Skeletal muscle satellite cell (primary cell): ENCODE measurements around the gene LRIT2.

Source experiments
- H3K27me3 ChIP-seq: 2 replicates; pipeline ENCODE4 v1.7.0; 2013; ENCODE audit warnings: low read length; ENCODE audit not compliant: control insufficient read depth, insufficient read depth
- H3K36me3 ChIP-seq: 2 replicates; pipeline ENCODE4 v1.7.0; 2013; ENCODE audit warnings: mild to moderate bottlenecking, control low read depth, low read length; ENCODE audit not compliant: insufficient read depth
- H3K4me1 ChIP-seq: 2 replicates; pipeline ENCODE4 v1.7.0; 2013; ENCODE audit warnings: low read length; ENCODE audit not compliant: control insufficient read depth, insufficient read depth
- H3K4me2 ChIP-seq: 2 replicates; pipeline ENCODE4 v1.7.0; 2013; ENCODE audit warnings: mild to moderate bottlenecking, low read length
- H3K4me3 ChIP-seq: 2 replicates; pipeline ENCODE4 v1.7.0; 2013; ENCODE audit warnings: low read length
- H3K9ac ChIP-seq: 2 replicates; pipeline ENCODE4 v1.7.0; 2013; ENCODE audit warnings: mild to moderate bottlenecking, low read depth, low read length, moderate library complexity
- H3K9me3 ChIP-seq: replicated peaks from 2 replicates; pipeline ENCODE4 v1.7.0; 2013; ENCODE audit warnings: mild to moderate bottlenecking, control low read depth, low read length

LRIT2 gene

DNA sequence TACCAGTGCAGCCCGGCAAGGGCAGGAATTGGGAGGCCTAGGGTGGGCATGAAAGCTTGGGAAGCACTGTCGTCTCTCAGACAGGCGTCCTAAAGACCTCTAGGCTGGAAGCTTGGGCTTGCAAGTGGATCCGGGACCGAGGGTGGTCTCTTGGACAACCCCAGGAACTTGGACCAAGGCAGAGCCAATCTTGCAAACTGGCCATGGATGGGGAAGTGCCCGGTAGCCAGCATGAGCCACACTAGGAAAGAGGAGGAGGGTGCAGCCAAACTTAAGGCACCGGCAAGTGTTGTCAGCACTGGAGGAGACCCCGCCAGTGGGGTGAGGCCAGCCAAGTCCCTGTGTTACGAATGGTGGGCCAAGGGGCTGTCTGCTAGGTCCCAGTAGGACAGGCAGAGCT, 8.5 kb downstream of the LRIT2 start:
- no peak overlapping the region for H3K4me3 ChIP-seq
- no peaks in the 10 kb centered on the region for H3K4me1 ChIP-seq
- H3K9ac ChIP-seq: no peak overlapping the region
- no peaks in the 10 kb centered on the region for H3K36me3 ChIP-seq
- no peak overlapping the region for H3K4me2 ChIP-seq
- H3K9me3 ChIP-seq: no peaks in the 10 kb centered on the region
- no peaks in the 10 kb centered on the region for H3K27me3 ChIP-seq

DNA sequence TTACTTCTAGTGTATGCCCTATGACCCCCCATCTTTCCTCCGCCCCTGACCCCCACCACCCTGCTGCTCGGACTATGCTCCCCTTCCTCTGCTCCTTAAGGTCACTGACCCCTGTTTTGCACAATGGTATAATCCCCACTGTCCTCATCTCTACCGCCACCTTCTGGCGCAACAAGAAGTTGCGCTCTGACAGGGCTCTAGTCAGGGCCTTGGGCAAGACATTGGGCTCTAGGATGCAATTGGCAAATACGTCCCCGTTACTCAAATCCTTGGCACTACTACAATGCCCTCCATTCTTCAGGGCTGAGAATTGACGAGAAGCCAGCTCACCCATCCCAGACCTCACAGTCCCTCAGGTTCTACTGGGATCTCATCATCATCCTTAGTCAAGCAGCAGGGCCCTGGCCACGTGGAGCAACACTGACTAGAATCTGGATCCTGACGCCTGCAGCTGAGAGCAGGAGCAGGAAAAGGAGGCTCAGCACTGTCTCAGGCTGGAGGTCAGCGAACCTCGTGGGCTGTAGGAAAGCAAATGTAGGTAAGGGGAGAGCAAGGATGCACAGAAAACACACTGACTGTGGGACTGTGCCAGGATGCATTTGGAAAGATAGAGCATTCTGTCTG, 10.6 kb downstream of the LRIT2 start:
- Histone ChIP-seq H3K4me3 (no peak overlapping the region), H3K4me1 (no peaks in the 10 kb centered on the region), H3K36me3 (no peaks in the 10 kb centered on the region), H3K9me3 (no peaks in the 10 kb centered on the region), H3K27me3 (no peaks in the 10 kb centered on the region), H3K4me2 (no peak overlapping the region), H3K9ac (no peak overlapping the region)

DNA sequence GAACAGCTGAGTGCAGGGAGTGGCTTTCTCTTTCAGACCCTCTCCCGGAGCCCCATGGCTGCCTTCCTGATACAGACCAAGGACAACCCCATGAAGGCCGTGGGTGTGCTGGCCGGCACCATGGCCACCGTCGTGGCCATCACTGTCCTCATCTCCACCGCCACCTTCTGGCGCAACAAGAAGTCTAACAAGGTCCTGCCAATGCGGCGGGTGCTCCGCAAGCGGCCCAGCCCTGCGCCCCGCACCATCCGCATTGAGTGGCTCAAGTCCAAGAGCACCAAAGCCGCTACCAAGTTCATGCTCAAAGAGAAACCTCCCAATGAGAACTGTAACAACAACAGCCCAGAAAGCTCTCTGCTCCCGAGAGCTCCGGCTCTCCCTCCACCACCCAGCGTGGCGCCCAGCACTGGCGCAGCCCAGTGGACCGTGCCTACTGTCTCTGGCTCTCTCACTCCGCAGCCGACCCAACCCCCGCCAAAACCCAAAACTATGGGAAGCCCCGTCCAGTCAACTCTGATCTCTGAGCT, 11.2 kb downstream of the LRIT2 start:
- no peaks in the 10 kb centered on the region for H3K27me3 ChIP-seq
- no peaks in the 10 kb centered on the region for H3K36me3 ChIP-seq
- H3K9me3 ChIP-seq: no peaks in the 10 kb centered on the region
- H3K4me2 ChIP-seq: no peak overlapping the region
- H3K4me3 ChIP-seq: no peak overlapping the region
- no peak overlapping the region for H3K9ac ChIP-seq
- H3K4me1 ChIP-seq: no peaks in the 10 kb centered on the region

DNA sequence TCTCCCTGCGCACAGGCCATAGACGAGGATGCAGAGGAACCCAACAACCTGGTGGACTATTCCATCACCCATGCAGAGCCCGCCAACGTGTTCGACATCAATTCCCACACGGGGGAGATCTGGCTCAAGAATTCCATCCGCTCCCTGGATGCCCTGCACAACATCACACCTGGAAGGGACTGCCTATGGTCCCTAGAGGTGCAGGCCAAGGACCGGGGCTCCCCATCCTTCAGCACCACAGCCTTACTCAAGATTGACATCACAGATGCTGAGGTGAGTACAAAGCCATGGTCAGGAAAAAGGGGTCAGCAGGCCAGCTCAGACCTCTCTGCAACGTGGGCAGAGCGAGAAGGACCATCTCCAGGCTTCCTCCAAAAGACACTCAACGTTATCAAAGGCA, 12.3 kb downstream of the LRIT2 start:
- no peaks in the 10 kb centered on the region for H3K27me3 ChIP-seq
- H3K36me3 ChIP-seq: no peaks in the 10 kb centered on the region
- H3K4me2 ChIP-seq: no peak overlapping the region
- no peaks in the 10 kb centered on the region for H3K9me3 ChIP-seq
- H3K9ac ChIP-seq: no peak overlapping the region
- no peak overlapping the region for H3K4me3 ChIP-seq
- H3K4me1 ChIP-seq: no peaks in the 10 kb centered on the region

DNA sequence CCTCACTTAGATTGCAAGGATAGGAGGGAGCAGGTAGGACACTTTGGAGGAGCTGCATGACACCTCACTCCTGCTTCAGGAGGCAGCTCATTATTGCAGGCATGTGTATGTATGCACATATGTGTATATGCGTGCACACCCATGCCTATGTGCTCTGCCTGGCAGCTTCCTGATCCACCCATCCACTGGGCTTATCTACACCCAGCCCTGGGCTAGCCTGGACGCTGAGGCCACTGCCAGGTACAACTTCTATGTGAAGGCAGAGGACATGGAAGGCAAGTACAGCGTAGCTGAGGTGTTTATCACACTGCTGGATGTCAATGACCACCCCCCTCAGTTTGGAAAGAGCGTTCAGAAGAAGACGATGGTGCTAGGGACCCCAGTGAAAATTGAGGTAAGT, 13.3 kb downstream of the LRIT2 start:
- no peak overlapping the region for H3K9ac ChIP-seq
- no peaks in the 10 kb centered on the region for H3K36me3 ChIP-seq
- H3K4me1 ChIP-seq: no peaks in the 10 kb centered on the region

DNA sequence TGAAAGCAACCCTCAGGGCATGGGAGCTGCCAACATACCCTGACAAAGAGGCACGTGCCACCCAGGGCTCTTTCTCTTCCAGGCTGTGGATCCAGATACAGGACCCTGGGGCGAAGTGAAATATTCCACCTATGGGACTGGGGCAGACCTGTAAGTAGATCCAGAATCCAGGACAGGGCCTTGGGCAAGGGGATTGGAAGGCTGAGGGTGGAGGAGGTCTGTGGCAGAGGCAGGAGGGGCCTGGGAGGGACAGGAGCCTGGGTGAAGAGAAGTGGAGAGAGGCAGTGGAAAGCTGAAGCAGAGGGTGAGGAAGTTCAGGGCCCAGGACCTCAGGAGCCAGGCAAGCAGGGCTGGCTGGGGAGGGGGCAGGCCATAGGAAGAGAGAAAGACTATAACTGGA, 13.8 kb downstream of the LRIT2 start:
- H3K27me3 ChIP-seq: peaks cover 12% of the 10 kb centered on the region
- H3K4me2 ChIP-seq: no peak overlapping the region
- no peaks in the 10 kb centered on the region for H3K4me1 ChIP-seq
- H3K9me3 ChIP-seq: no peaks in the 10 kb centered on the region
- H3K9ac ChIP-seq: no peak overlapping the region
- no peaks in the 10 kb centered on the region for H3K36me3 ChIP-seq
- H3K4me3 ChIP-seq: no peak overlapping the region

More for the DNA sequence above, 13.3 kb downstream of the LRIT2 start:
- Histone ChIP-seq H3K27me3 (peaks cover 10% of the 10 kb centered on the region), H3K4me3 (no peak overlapping the region), H3K4me2 (no peak overlapping the region), H3K9me3 (no peaks in the 10 kb centered on the region)

DNA sequence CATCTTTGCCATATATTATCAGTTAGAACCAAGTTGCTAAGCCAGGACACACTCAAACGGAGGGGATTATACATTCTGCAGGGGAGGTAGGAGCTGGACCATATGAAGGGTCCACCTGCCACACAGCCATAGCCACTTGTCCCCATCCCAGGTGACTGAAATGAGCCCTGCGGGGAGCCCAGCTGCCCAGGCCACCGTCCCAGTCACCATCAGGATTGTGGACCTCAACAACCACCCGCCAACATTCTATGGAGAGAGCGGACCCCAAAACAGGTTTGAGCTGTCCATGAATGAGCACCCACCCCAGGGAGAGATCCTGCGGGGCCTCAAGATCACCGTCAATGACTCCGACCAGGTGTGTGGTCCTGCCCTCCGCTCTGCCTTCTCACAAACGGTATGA, 17.3 kb downstream of the LRIT2 start:
- H3K4me1 ChIP-seq: no peaks in the 10 kb centered on the region
- H3K9me3 ChIP-seq: no peaks in the 10 kb centered on the region
- no peak overlapping the region for H3K9ac ChIP-seq

DNA sequence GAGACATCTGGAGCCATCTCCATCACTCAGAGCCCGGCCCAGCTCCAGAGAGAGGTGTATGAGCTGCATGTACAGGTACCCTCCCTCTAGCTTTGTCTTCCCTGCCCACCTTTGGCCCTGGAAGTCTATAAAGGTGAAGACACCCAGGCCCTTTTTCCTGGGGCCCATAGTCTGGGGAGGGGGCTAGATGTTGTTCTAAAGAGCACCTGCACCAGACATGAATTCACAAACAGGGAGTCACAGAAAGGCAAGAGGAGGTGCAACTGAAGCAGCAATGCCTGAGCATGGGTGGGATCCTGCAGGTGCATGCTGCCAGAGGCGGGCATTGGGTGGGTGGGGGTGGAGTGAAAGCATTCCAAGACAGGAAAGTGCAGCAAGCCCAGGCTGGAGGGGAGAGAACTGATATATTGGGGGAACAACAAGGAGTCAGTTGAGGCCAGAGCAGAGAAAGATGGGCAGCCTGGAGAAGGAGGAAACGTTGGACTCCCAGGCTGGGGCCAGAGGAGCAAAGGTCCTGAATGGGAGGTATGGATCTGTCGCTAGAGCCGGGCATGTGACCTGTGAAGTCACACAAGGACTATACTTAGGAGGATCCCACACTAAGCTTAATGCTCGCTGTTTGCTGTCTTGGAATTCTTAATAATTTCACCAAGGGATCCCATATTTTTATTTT, 19.4 kb downstream of the LRIT2 start:
- Histone ChIP-seq H3K36me3 (no peaks in the 10 kb centered on the region), H3K9ac (no peak overlapping the region), H3K27me3 (peaks cover 18% of the 10 kb centered on the region), H3K4me2 (no peak overlapping the region), H3K4me1 (no peaks in the 10 kb centered on the region), H3K4me3 (no peak overlapping the region), H3K9me3 (no peaks in the 10 kb centered on the region)

More for the DNA sequence above, 17.3 kb downstream of the LRIT2 start:
- no peak overlapping the region for H3K4me3 ChIP-seq
- H3K4me2 ChIP-seq: no peak overlapping the region
- peaks cover 12% of the 10 kb centered on the region for H3K27me3 ChIP-seq
- no peaks in the 10 kb centered on the region for H3K36me3 ChIP-seq

DNA sequence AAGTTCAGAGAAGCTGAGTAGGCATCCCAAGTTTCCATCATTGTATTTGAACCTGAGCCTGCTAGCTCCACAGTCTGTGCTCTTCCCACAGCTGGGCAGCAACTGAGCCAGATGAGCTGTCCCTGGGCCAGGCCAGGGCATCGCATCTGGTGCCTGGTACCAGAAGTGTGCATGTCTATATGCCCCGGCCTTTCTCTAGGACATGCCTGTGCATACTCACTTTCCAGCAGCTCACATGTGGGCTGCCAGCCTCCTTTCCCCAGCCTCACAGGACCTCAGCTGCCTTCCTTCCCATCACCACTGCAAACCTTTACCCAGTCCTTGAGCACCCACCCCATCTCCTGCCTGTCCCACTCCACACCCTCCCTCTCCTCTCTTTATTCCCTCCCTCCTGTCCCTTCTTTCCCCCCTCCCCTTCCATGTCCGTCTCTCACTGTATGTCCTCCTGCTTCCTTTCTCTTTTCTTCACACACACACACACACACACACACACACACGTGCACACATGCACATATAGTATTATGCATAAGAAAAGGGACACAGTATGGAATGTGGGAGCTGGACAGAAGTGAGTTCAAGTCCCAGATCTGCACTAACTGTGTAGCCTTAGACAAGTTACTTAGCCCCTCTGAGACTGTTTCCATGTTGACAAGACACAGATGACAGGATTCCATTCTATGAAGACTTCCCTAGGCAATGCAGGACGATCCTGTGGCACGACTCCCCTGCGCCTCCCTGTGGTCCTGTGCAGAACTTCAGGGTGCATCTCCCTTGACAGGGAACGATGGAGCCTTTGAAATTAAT, 20.1 kb downstream of the LRIT2 start:
- Histone ChIP-seq H3K9ac (no peak overlapping the region), H3K4me1 (no peaks in the 10 kb centered on the region), H3K27me3 (peaks cover 23% of the 10 kb centered on the region), H3K4me2 (no peak overlapping the region), H3K9me3 (no peaks in the 10 kb centered on the region), H3K4me3 (no peak overlapping the region), H3K36me3 (no peaks in the 10 kb centered on the region)

DNA sequence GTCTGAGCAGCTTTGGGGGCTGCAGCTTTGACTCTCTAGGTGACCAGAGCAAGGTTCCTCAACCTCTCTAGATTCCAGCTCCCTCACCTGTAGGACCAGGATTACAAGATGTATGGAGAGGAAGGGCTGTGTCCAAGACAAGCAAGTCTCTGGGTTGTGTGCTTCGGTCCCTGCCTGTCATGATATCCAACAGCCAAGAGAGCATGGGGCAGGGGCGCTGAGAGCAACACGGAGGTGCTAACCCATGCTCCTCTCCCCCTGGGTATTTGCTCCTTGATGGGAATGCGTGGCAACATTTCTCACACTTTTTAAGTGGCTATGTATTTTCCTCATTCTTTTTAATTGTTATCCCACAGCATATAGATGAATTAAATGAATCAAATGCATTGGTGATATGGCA, 20.7 kb downstream of the LRIT2 start:
- Histone ChIP-seq H3K9ac (no peak overlapping the region), H3K4me3 (no peak overlapping the region), H3K9me3 (no peaks in the 10 kb centered on the region), H3K4me2 (no peak overlapping the region), H3K4me1 (no peaks in the 10 kb centered on the region), H3K36me3 (no peaks in the 10 kb centered on the region), H3K27me3 (peaks cover 23% of the 10 kb centered on the region)

DNA sequence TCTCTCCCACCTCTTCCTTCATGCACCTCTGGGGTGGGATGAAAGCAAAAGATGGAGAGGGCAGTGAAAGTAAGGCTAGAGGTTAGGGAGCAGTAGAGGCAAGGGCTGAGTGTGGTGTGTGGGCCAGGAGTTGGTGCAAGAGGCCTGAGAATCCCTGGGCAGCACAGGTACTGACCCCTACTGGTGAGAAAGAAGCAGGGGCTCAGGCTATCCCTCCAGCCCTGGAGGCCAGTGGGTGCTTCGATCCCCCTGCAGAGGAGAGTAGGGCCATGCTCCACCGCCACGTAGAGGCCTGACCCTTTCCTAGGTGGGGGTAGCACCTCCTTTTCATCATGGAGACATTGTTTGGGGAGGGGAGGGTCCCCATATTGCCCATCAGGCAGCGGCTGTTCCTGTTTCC, 21.2 kb downstream of the LRIT2 start:
- H3K4me3 ChIP-seq: no peak overlapping the region
- H3K4me2 ChIP-seq: no peak overlapping the region
- peaks cover 23% of the 10 kb centered on the region for H3K27me3 ChIP-seq
- H3K36me3 ChIP-seq: no peaks in the 10 kb centered on the region
- H3K4me1 ChIP-seq: no peaks in the 10 kb centered on the region
- H3K9me3 ChIP-seq: no peaks in the 10 kb centered on the region
- no peak overlapping the region for H3K9ac ChIP-seq
